K562 (cell line): ENCODE data around the gene AKR1A1.
"Not testable (repeated sequence)": the region's sequence is repeated elsewhere in the genome, so short reads cannot be mapped to it uniquely, and the experiment has no call there.

Experiments used
- CBX5 ChIP-seq: IDR thresholded peaks from 2 replicates; pipeline ENCODE4 v1.6.1; 2014; ENCODE audit warnings: low read depth, borderline replicate concordance
- CTCF ChIP-seq, 3 experiments: IDR thresholded peaks in 2 of 3; conservative IDR thresholded peaks in 1 of 3; 2 replicates each; pipeline ENCODE4 v1.5.1; 2011 to 2012; ENCODE audit warnings: low read length in 3 of 3, mild to moderate bottlenecking in 3 of 3, control low read depth in 2 of 3, improper control_type of control experiment in 1 of 3, inconsistent platforms in 1 of 3, low read depth in 1 of 3, mixed read lengths in 1 of 3, moderate library complexity in 1 of 3; ENCODE audit not compliant: insufficient read depth in 2 of 3

GRCh38 chr1:45523975-45524374, 26.7 kb upstream of the AKR1A1 start:
- not testable (repeated sequence) for TF ChIP-seq CTCF (IDR thresholded peaks at IDR 0.05 in 2 of 3, conservative IDR thresholded peaks at IDR 0.05 in 1 of 3; ENCODE audit: insufficient read depth in 2 of 3, low read depth in 1 of 3, low read length in 3 of 3); CBX5
